Measurements from ENCODE around the gene ZNF230. TPM values are rescaled to one million over a fixed set of nuclear protein-coding genes. Genes with fewer than 3 reads are reported as not detected.

ZNF230 gene
- total RNA-seq, 4 donors from 2014 or later: 2.8 to 6.1 (median 3.7) TPM

GRCh38 chr19:44025217-44025936, 22.6 kb downstream of the ZNF230 start, which contains the start of gene ZNF222:
Gene ZNF222 (plus strand): TSS chr19:44025379. CDS start chr19:44025437, 58 bp downstream.
- Histone ChIP-seq H3K36me3 (peaks cover 17 to 39% of the 10 kb centered on the region in 2 donors), H3K9me3 (peaks cover 0 to 35% (median 0%) of the 10 kb centered on the region in 3 donors), H3K27me3 (no peaks in the 10 kb centered on the region), H3K4me3 (peak within 1 kb of the TSS; percentile 70 to 77), H3K4me1 (peaks cover 0 to 15% (median 3%) of the 10 kb centered on the region in 3 donors), H3K27ac (peak within 1 kb of the TSS in 3 of 4 donors; percentile 60 to 79 (median 69))
- TF ChIP-seq CTCF (IDR thresholded peaks at IDR 0.05) (no peak), POLR2AphosphoS5 (IDR thresholded peaks at IDR 0.05) (peak; percentile 26)
- peak; percentile 91 for ATAC-seq
- 0 to 3% methylated on average over 16 to 25 of the region's 37 CpGs for WGBS, 2 donors (ENCODE audit: low coverage in 1 of 2)

GRCh38 chr19:44026622-44027021, 23.9 kb downstream of the ZNF230 start:
- peaks cover 19 to 52% of the 10 kb centered on the region in 2 donors for H3K36me3 ChIP-seq
- no peak overlapping the region for H3K4me3 ChIP-seq
- H3K27me3 ChIP-seq: no peaks in the 10 kb centered on the region
- no CpG with 5 or more reads among the region's 6 CpGs for WGBS, 2 donors (ENCODE audit: low coverage in 1 of 2)
- no peak for TF ChIP-seq CTCF (IDR thresholded peaks at IDR 0.05)
- no peak for TF ChIP-seq POLR2AphosphoS5 (IDR thresholded peaks at IDR 0.05)
- TF ChIP-seq EP300 (IDR thresholded peaks at IDR 0.05): no peak
- no peak for TF ChIP-seq POLR2A (IDR thresholded peaks at IDR 0.05)
- no peak overlapping the region for H3K27ac ChIP-seq
- no peak for ATAC-seq
- H3K9me3 ChIP-seq: peaks cover 0 to 47% (median 2%) of the 10 kb centered on the region in 3 donors
- peaks cover 0 to 15% (median 3%) of the 10 kb centered on the region in 3 donors for H3K4me1 ChIP-seq

- peaks cover 26 to 68% of the 10 kb centered on the region in 2 donors for H3K36me3 ChIP-seq
- no peak overlapping the region for H3K27ac ChIP-seq
- H3K9me3 ChIP-seq: peaks cover 0 to 100% (median 6%) of the 10 kb centered on the region in 3 donors
- 88% methylated on average over 1 of the region's 1 CpG; no CpG with 5 or more reads in 1 of the 2 donors for WGBS, 2 donors (ENCODE audit: low coverage in 1 of 2)
- no peak overlapping the region for H3K4me3 ChIP-seq
- H3K27me3 ChIP-seq: no peaks in the 10 kb centered on the region
- TF ChIP-seq POLR2A (IDR thresholded peaks at IDR 0.05): no peak
- TF ChIP-seq CTCF (IDR thresholded peaks at IDR 0.05): no peak
- TF ChIP-seq EP300 (IDR thresholded peaks at IDR 0.05): no peak
- TF ChIP-seq POLR2AphosphoS5 (IDR thresholded peaks at IDR 0.05): no peak
- ATAC-seq: no peak
- no peaks in the 10 kb centered on the region for H3K4me1 ChIP-seq
Observed at GRCh38 chr19:44032001-44032610, 29.3 kb downstream of the ZNF230 start.

GRCh38 chr19:44042147-44042546, 39.4 kb downstream of the ZNF230 start:
- TF ChIP-seq POLR2AphosphoS5 (IDR thresholded peaks at IDR 0.05) (no peak), EP300 (IDR thresholded peaks at IDR 0.05) (no peak), CTCF (IDR thresholded peaks at IDR 0.05) (no peak), POLR2A (IDR thresholded peaks at IDR 0.05) (no peak)
- Histone ChIP-seq H3K27me3 (peaks cover 12% of the 10 kb centered on the region), H3K4me1 (no peaks in the 10 kb centered on the region), H3K27ac (no peak overlapping the region), H3K9me3 (peaks cover 0 to 62% (median 0%) of the 10 kb centered on the region in 3 donors), H3K4me3 (no peak overlapping the region), H3K36me3 (no peaks in the 10 kb centered on the region)
- 61 to 71% methylated on average over 2 of the region's 2 CpGs for WGBS, 2 donors (ENCODE audit: low coverage in 1 of 2)
- no peak for ATAC-seq

All from gastroesophageal sphincter (tissue), 4 donors.